SHP77 (cell line): Measurements from ENCODE around the gene PAPOLA.

Source experiments
- DNase-seq, 2 experiments: peaks; one replicate each; lab custom pipeline; 2025; lab: John Stamatoyannopoulos, UW

The PAPOLA gene

GRCh38 chr14:96586056-96586455, 83.9 kb downstream of the PAPOLA start:
- no peak for DNase-seq

- no peak for DNase-seq
Measured at GRCh38 chr14:96586921-96587822, 85.0 kb downstream of the PAPOLA start.

GRCh38 chr14:96587823-96588385, 85.7 kb downstream of the PAPOLA start:
- no peak for DNase-seq

GRCh38 chr14:96588410-96589257, 86.5 kb downstream of the PAPOLA start:
- no peak for DNase-seq

- DNase-seq = no peak
Measured at GRCh38 chr14:96589577-96589976, 87.4 kb downstream of the PAPOLA start.

GRCh38 chr14:96590190-96590864, 88.1 kb downstream of the PAPOLA start:
- no peak for DNase-seq

- DNase-seq = no peak
Measured at GRCh38 chr14:96592591-96593386, 90.6 kb downstream of the PAPOLA start.

- no peak for DNase-seq
Measured at GRCh38 chr14:96594961-96595360, 92.8 kb downstream of the PAPOLA start.

- DNase-seq = no peak
Measured at GRCh38 chr14:96597680-96598079, 95.5 kb downstream of the PAPOLA start.

- DNase-seq = no peak
Measured at GRCh38 chr14:96598332-96598928, 96.2 kb downstream of the PAPOLA start.

- no peak for DNase-seq
Measured at GRCh38 chr14:96599076-96599475, 96.9 kb downstream of the PAPOLA start.

GRCh38 chr14:96602186-96602585, 100.0 kb downstream of the PAPOLA start:
- no peak for DNase-seq

GRCh38 chr14:96603350-96604255, 101.4 kb downstream of the PAPOLA start:
- DNase-seq = no peak

- DNase-seq = no peak
Measured at GRCh38 chr14:96614481-96614881, 112.3 kb downstream of the PAPOLA start.

GRCh38 chr14:96616161-96616721, 114.1 kb downstream of the PAPOLA start:
- no peak for DNase-seq
